ENCODE results near the gene ACO1.

Gene ACO1

GRCh38 chr9:32360983-32361673 is 23.3 kb upstream of the ACO1 start:
- no peak overlapping the region for H3K4me3 ChIP-seq (ENCODE audit: low read depth, low read length)
- no peak for TF ChIP-seq CTCF (IDR thresholded peaks at IDR 0.05; ENCODE audit: low read depth, low read length)

GRCh38 chr9:32371279-32371678 is 13.2 kb upstream of the ACO1 start:
- TF ChIP-seq CTCF (IDR thresholded peaks at IDR 0.05; ENCODE audit: low read depth, low read length): no peak
- H3K4me3 ChIP-seq (ENCODE audit: low read depth, low read length): no peak overlapping the region

- H3K4me3 ChIP-seq (ENCODE audit: low read depth, low read length): no peak overlapping the region
- no peak for TF ChIP-seq CTCF (IDR thresholded peaks at IDR 0.05; ENCODE audit: low read depth, low read length)
These were observed 12.8 kb upstream of the ACO1 start for GRCh38 chr9:32371679-32372078.

GRCh38 chr9:32376285-32376684 is 8.2 kb upstream of the ACO1 start:
- no peak for TF ChIP-seq CTCF (IDR thresholded peaks at IDR 0.05; ENCODE audit: low read depth, low read length)

GRCh38 chr9:32378496-32378895 is 5.9 kb upstream of the ACO1 start:
- peak; percentile 66 for TF ChIP-seq CTCF (IDR thresholded peaks at IDR 0.05; ENCODE audit: low read depth, low read length)
- no peak overlapping the region for H3K4me3 ChIP-seq (ENCODE audit: low read depth, low read length)

More at GRCh38 chr9:32376285-32376684, 8.2 kb upstream of the ACO1 start:
- H3K4me3 ChIP-seq (ENCODE audit: low read depth, low read length): no peak overlapping the region

GRCh38 chr9:32378993-32379729 is 5.3 kb upstream of the ACO1 start:
- no peak overlapping the region for H3K4me3 ChIP-seq (ENCODE audit: low read depth, low read length)
- TF ChIP-seq CTCF (IDR thresholded peaks at IDR 0.05; ENCODE audit: low read depth, low read length): peak; percentile 34; the same call in 1 of the 2 replicates

- no peak overlapping the region for H3K4me3 ChIP-seq (ENCODE audit: low read depth, low read length)
- no peak for TF ChIP-seq CTCF (IDR thresholded peaks at IDR 0.05; ENCODE audit: low read depth, low read length)
These were observed 3.5 kb upstream of the ACO1 start for GRCh38 chr9:32380944-32381343.

All from WI38 (cell line).